KBM-7 (cell line): ENCODE results near the gene PLD5.
A peak's percentile ranks its signal among the peaks of the same experiment; 100 is the strongest.

Experiments used
- DNase-seq: peaks from one replicate; pipeline ENCODE4 v3.0.0-alpha.2; 2015
- in situ Hi-C: fragments of 300-500 bp; cut with MboI; formaldehyde crosslinking; loops from 2 replicates; pipeline ENCODE4 v1.14.3; 2020; ENCODE audit warnings: low sequenced_read_pairs, low pct_unique_long_range_greater_than_20kb, mixed read lengths

Gene PLD5

DNA sequence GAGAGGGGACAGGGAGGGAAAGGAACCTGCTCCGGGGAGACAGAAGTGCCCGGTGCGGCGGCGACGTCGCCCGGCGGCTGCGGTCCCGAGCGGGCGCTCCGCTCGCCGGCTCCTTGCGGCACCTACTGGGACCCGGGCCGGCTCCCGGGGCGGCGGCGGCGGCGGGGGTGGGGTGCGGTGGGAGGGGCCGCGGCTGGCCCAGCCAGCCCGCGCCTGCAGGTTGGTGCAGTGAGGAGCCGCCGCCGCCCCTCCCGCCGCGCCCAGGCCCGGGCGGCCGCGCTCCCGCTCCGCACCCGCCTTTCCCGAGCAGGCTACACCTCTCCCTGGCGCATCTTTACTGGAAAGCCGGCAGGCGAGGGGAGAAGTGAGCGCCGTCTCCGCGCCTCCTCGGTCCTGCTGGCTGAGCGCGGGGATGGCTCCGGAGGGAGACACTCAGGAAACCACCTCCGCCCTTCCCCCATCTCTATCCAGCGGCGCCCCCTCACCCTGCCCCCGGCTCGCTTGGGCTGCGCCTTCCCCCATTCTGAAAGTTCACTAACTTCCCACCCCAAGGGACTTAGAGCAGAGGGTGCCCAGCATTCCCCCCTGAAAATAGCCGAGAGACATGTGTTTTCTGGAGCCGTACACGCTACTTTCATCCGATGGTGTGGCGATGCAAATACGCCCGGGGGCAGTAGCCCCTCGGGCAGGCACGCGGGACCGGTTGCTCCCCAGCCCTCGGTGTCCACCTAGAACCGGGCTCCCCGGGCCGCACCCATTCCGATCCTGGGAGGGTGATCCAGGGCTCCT lies at the start of gene PLD5:
PLD5 (minus strand) TSS at position 127 of the 789 bp plus-strand sequence.
- in situ Hi-C loops: no loop called here
- no peak for DNase-seq

DNA sequence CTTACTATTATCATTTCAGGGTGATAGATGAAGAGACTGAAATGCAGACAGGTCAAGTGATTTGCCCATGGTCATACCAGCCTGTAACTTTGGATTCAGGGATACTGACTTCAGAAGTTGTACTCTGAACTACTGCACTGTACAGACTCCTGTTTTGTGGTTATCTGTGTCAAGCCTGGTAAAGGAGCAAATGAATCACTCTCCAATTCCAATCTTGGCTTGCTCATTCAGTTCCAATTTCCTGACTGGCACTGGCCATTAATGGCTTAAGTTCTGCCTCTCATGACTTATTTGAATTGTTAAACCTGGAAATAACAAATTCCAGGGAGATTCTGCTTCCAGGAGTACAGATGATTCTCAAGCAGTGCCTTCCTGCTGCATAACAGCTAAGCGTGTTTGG lies 45.4 kb upstream of the PLD5 start:
- in situ Hi-C loops: no loop called here
- DNase-seq: no peak

- no peak for DNase-seq
- in situ Hi-C loops: no loop called here
These were observed 44.2 kb upstream of the PLD5 start for GRCh38 chr1:242568666-242569065.

GRCh38 chr1:242567596-242567995 lies 43.1 kb upstream of the PLD5 start:
- no peak for DNase-seq
- in situ Hi-C loops: no loop called here

DNA sequence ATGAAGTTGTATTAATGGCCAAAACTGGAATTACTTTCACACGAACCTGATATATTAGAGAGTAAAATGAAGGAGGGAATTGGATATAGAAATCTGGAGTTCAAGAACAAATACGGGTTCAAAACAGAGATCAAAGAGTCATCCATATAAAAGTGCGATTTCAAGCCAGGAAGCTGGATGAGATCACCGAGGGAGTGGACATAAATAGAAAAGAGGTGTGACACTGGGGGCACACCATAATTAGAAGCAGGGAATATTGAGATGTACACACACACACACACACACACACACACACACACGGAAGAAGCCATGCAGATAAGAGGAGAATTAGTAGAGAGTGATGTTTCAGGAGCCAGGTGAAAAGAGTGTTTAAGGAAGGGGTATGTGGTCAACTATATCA lies 32.3 kb upstream of the PLD5 start:
- DNase-seq: no peak
- in situ Hi-C loops: no loop called here

GRCh38 chr1:242556276-242556675 lies 31.8 kb upstream of the PLD5 start:
- in situ Hi-C loops: no loop called here
- DNase-seq: no peak

DNA sequence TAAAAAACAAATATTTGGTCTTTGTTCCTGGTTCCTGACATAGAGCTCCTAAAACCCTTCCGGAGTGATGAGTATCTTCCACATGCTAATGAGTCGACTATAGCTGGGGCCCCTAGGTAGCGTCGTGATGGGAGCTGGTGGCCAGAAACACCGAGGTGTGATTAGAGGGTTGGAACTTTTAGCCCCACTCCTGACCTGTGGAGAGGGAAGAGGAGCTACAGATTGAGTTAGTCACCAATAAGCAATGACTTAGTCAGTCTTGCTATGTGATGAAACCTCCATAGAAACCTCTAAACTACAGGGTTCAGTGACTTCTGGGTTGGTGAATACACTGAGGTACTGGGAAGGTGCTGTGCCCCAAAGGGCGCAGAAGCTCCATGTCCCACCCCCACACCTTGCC lies 30.1 kb upstream of the PLD5 start:
- in situ Hi-C loops: no loop called here
- no peak for DNase-seq

GRCh38 chr1:242546849-242547729 lies 22.6 kb upstream of the PLD5 start:
- DNase-seq: no peak
- in situ Hi-C loops: no loop called here

DNA sequence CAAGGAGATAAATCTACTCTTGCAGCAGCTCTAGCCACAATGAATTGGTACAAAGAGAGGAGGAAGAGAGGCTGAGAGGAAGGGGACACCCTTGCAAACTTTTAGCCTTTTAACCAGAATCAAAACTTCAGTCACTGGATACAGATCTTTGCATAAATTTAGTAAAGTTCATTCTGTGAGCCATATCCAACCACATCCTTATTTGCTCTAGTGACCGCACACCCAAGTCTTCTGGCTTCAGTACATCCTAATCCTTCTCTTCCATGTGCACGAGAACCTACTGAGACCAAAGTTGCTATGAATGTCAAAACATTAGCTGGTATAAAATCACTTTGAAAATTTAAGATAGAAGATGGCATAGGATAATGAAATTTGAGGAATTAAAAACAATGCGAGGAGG lies 21.9 kb upstream of the PLD5 start:
- DNase-seq: no peak
- in situ Hi-C loops: no loop called here

GRCh38 chr1:242544071-242544470 lies 19.6 kb upstream of the PLD5 start:
- in situ Hi-C loops: no loop called here
- DNase-seq: no peak

DNA sequence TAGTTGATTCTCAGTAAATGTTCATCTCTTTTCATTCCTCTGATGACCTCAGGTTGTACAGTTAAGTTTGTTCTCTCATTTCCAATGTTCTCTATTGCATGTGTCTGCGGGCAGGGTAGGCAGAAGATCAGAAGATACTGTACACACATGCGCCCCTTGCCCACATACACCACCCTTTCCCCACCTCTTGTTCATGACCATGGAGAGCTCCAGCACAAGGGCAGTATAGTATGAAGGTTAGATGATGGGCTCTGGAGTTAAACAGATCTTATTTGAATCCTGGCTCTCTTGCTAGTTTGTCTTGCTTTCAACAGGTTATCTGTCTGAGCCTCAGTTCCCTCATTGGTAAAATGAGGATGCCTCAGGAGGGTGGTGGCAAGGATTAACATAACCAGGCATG lies 17.8 kb upstream of the PLD5 start:
- in situ Hi-C loops: no loop called here
- no peak for DNase-seq

DNA sequence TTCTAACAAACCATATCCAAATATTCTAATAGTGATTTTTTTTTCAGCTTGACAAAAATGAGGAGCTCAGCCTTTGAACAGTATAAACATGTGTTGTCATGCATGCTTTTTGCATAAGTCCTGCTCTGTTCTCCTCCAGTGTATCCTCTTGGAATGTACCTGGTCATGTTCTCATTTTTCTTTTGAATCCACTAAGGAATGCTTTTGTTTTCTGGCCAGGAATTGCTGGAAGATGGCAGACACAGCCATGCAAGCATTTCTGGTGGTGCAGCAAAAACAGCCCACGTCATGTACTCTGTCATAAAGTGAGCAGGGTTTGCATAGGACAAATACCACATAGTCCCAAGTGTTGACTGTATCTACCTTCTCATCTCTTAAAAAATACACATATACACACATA lies 11.5 kb upstream of the PLD5 start:
- no peak for DNase-seq
- in situ Hi-C loops: no loop called here

DNA sequence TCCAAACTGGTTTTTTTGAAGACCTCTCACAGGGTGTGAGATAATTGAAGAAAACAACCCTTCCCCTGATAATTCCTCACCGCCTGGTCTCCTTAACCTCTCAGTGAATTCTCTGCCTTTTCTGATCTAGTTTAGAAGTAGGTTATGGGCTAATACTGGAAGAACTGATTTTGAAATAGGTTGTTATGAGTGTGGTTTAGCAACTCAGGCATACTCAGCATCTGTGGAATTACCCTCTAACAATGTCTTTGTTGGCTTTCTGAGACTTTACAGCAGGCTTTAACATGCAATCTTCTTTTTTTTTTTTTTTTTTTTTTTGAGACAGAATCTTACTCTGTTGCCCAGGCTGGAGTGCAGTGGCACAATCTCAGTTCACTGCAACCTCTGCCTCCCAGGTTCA lies 10.3 kb upstream of the PLD5 start:
- in situ Hi-C loops: no loop called here
- DNase-seq: no peak

GRCh38 chr1:242530761-242531160 lies 6.3 kb upstream of the PLD5 start:
- in situ Hi-C loops: no loop called here
- DNase-seq: no peak

DNA sequence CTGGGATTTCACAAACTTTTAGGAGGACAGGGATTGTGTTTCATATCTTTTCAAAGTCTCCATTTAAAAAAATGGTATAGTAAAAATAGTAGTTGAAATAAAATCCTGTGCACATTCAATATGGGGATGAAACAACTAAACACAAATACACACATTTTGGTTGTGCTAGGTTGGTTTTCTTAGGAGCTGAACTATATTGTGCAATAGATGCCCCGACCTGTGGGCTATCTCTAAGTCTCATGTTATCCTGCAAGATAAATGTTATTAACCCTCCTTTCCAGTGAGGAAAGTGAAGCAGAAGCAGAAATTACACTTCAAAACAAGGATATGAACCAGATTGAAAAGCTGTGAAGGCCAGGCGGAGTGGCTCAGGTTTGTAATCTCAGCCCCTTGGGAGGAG lies 1.3 kb upstream of the PLD5 start:
- in situ Hi-C loops: no loop called here
- DNase-seq: no peak

DNA sequence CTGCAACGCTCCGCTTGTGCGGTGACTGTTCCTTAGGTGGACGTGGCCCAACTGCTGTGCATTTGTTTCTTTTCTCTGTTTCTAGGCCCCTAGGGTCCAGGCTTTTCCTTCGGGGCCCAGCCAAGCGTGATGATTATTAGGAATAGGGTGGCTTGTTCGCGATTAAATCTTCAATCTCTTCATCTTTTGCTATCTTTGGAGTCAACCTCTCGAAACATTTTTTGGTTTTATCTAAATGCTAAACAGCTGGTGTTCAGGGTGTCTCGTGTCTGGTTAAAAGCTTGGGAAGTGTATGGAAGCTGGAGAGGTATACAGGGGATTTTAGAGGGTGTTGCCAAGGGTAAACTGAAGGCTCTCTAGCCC lies 844 bp upstream of the PLD5 start:
- in situ Hi-C loops: no loop called here
- no peak for DNase-seq

DNA sequence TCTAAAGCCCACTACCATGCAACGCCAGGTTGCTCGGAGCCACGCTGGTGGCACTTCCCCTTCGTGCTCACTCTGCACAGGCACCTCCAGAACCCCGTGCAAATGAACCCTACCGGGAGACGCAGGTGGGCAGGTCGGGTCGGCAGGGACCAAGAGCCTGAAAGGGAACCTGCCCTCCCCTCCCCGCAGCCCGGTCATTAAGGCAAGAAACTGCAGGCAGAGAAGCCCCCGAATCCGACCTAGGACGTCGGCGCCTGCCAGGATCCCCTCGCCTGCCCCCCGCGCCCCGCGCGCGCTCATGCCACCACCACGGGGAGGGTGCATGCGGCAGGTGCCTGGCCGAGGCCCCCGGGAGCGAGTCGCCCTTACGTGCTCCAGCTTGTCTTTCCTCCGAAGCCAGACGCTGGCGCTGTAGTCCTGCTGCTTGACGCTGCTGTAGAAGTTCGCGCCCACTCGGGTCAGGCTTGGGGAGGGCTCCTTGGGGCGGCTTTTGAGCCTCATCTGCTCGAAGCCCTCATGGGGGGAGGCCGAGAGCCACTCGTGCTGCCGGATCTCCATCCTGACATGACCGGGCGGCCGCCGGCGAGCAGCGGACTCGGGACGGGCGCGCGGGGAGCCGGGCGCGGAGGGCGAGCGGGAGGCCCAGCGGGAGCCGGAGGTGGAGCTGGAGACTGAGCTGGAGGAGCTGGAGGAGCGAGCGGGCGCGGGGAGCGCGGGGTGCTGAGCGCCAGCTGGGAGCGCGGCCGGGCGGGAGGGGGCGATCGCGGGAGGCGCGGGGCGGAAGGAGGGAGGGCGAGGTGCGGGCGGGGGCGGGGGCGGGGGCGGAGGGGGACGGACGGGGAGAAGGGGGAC lies 552 bp downstream of the PLD5 start:
- DNase-seq: peak; percentile 2
- in situ Hi-C loops: no loop called here

- in situ Hi-C loops: no loop called here
- no peak for DNase-seq
These were observed 1.3 kb downstream of the PLD5 start for GRCh38 chr1:242522996-242523718.

DNA sequence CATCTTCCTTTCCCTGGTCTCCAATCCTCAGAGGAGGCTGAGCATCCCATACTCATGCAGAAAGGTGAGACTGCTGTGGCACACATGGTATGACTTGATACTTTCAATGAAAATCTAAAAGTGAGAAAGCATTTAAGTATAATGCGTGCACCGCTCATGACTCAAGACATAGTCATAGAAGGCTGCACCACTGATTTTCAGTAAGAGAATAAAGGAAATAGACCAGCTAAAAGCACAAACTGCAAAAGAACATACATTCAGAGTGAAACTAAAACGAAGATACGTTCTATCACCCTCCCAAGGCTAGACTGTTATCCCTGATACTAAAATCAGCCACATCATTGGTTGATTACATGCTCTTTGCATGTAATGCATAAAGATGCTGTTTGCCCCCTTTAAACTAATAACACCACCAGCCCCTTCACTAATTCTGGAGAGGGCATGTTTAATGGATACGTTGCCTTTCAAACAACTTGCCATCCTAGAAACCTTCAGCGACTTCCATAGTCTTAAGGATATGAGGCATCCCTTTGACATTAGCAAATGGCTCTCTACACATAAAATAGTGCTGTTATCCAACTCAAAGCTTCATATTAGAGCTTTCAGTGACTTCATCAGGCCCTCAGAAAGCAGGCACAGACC lies 2.1 kb downstream of the PLD5 start:
- in situ Hi-C loops: no loop called here
- no peak for DNase-seq
